GM18499 (cell line): ENCODE results near the gene TYMS.

Experiments used
- ATAC-seq: cut with Tn5 transposase; IDR thresholded peaks from one replicate; pipeline ENCODE4 v1.9.1; 2021; ENCODE audit warnings: moderate number of reproducible peaks; ENCODE audit not compliant: insufficient read depth, unreplicated experiment

TYMS gene

DNA sequence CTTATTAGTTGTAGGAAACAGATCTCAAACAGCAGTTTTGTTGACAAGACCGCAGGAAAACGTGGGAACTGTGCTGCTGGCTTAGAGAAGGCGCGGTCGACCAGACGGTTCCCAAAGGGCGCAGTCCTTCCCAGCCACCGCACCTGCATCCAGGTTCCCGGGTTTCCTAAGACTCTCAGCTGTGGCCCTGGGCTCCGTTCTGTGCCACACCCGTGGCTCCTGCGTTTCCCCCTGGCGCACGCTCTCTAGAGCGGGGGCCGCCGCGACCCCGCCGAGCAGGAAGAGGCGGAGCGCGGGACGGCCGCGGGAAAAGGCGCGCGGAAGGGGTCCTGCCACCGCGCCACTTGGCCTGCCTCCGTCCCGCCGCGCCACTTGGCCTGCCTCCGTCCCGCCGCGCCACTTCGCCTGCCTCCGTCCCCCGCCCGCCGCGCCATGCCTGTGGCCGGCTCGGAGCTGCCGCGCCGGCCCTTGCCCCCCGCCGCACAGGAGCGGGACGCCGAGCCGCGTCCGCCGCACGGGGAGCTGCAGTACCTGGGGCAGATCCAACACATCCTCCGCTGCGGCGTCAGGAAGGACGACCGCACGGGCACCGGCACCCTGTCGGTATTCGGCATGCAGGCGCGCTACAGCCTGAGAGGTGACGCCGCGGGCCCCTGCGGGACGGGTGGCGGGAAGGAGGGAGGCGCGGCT lies at the start of gene TYMS:
TSS of gene TYMS (plus strand) at position 343 of the 690 bp plus-strand sequence. CDS start at position 433, 90 bp downstream.
- peak; percentile 22 for ATAC-seq

DNA sequence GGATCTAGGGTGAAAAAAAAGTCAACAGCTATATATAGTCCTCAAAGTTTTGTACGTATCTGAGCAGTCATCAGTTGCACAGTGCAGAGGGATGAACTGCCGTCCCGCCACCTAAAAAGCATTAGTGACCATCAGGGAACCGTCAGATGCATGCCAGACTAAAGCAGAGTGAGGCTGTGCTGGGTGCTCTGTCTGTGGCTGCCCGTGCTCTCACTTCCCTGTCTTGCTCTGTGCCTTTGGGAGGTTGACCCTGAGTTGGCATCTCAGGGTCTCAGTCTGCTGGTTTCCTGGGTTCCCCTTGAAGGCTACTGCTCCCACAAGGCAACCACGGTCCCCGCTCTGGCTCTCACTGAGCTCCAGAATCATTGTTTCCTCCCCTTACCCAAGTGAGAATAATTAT lies 49.5 kb upstream of the TYMS start:
- no peak for ATAC-seq

DNA sequence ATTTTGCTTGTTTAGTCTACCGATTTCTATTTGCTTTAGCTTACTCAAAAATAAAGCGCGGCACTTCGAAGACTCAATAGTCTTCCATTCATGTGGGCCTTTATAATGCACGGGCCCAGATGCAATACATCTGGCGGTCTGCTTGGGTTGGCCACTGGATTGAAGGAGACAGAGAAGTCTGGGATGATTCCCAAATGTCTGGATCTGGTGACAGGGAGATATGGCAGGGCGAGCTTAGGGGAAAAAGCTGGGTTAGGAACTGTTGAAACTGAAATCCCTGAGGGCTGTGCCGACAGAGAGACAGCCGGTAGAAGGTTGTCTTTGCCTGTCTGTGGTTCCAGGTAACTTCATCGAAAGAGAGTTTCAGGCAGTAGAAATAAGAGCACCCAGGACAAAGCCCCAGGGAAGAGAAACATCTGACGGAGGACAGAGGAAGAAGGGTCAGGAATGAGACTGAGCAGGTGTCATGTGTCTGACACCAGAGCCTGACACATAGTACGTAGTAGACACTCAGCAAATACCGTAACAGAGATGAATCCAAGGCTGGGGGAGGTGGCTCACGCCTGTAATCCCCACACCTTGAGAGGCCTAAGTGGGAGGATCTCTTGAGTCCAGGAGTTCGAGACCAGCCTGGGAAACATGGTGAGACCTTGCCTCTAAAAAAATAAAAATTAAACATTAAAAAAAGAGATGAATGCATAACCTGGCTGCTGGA lies 47.1 kb upstream of the TYMS start:
- ATAC-seq = no peak

- no peak for ATAC-seq
Observed at GRCh38 chr18:612156-612555, 45.3 kb upstream of the TYMS start.

- ATAC-seq = no peak
Observed at GRCh38 chr18:614193-614592, 43.3 kb upstream of the TYMS start.

DNA sequence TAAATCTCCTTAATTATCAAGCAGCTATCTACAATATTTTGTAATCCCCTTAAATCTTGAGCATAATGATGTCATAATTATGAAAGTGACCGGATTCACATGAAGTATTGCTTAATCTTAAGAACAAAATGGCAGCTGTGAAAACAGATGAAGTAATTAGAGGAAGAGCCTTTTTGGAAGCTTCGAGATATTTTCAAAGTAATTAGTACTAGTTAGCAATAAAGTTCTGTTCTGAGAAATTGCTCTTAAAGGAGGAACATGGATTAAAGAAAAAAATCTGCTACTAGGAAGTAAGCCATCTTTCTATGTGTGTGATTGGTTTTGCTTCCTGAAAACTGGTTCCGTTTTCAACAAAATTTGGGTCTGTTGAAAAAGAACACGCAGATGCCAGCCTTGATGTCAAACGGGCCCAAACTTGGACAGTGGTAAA lies 42.3 kb upstream of the TYMS start:
- ATAC-seq = no peak

DNA sequence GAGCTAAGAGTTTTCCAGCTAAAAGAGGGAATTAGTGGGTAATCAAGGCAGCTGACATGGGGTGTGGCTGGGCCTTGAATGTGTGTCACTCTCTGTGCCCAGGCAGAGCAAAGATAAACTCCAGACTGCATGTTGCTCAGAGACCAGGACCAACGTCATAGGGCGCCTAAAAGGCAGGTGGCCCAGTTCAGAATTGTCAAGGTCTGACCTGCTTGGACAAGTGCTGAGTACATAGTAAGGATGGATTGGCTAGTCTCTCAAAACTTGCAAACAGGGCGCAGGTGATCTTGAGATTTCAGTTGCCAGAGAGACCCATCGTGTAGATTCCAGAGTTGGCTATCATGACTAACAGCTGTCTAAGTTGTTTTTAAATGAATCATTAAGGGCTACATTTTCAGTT lies 41.7 kb upstream of the TYMS start:
- no peak for ATAC-seq

- ATAC-seq = no peak
Observed at GRCh38 chr18:616380-616995, 41.0 kb upstream of the TYMS start.

DNA sequence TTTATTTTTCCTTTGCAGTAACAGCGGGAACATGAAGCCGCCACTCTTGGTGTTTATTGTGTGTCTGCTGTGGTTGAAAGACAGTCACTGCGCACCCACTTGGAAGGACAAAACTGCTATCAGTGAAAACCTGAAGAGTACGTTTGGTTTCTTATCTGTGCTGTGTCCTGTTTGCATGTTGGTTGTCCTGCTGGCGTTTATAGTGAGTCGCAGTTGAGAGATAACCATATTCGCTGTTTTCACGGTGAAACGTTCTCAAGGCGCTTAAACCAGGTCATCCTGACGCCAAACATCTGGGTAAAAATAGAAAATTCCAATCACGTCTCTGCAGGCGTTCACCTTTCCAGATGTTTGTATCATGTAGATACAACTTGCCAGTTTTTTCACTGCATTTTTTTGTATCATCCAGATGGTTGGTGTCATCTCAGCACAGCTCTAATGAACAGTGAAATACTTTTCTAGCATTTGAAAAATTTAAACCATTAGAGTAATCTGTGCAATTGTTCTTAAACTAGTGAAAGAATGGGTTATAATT lies 39.4 kb upstream of the TYMS start:
- no peak for ATAC-seq

GRCh38 chr18:618618-619017 lies 38.8 kb upstream of the TYMS start:
- ATAC-seq = no peak

DNA sequence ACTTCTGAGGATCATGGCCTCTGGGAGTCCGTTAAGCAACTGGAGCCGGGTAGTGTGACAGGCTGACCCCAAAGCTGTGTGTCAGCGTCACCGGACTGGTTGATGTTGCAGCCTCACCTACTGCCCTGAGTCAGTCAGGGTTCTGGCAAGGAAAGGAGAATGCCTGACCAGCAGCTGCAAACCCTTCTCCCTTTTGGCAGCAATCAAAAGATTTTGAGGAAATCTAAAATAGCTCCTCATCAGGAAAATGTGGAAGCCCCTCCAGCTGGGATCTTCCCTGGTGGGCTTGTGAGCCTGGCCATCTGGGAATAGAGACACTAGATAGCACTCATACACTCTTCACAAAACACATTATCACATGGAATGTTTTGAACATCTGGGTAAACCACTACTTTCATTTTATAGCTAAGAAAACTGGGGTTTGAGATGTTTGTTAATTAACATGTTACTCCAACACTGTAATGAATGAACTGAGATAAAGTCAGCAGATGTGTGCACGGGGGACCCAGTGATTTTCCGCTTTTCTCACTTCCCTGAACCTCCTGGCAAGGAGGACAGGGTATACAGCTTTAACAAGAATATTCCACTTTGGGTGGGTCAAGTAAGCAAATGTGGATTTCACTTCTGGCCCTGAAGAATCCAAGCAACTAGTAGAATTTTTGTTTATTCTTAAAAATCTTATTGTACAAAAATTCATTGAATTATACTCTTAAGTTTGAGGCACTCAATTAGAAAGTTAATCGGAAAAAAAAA lies 36.0 kb upstream of the TYMS start:
- no peak for ATAC-seq

GRCh38 chr18:622289-622688 lies 35.2 kb upstream of the TYMS start:
- ATAC-seq = no peak

DNA sequence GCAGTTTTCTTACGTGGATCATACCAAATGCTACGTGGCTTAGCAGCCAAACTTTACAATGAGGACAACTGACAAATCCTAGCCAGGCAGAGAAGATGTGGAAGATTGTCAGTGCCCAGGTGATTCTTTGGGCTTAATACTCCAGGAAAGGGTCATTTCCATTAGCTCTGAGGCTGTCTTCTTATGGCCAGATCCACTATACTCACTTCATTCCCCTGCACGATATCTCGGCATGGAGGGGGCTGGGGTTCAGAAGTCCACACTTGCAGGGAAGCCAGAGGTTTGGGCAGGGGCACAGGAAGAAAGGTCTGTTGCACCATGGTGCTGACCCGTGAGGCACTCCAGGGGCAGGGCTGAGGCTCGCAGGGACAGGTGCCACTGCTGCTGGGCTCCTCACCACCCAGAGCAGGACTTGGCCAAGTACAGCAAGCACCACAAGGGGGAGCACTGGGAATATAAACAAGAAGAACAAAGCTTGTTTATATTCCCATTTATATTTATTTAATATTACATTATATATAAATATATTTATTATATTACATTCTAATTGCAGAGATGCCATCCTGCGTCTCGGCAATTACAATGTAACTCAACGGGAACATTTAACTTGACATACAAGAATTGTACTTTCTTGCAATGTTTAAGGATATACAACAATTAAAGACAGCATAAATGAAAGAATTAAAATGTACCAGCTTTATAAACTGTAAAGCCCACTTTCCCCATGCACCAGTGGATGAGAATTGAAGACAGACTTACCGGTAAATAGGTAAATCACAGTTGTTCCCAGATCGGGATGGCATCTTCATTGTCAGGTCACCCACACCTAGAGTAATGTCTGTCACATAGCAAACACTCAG lies 33.5 kb upstream of the TYMS start:
- ATAC-seq = no peak

DNA sequence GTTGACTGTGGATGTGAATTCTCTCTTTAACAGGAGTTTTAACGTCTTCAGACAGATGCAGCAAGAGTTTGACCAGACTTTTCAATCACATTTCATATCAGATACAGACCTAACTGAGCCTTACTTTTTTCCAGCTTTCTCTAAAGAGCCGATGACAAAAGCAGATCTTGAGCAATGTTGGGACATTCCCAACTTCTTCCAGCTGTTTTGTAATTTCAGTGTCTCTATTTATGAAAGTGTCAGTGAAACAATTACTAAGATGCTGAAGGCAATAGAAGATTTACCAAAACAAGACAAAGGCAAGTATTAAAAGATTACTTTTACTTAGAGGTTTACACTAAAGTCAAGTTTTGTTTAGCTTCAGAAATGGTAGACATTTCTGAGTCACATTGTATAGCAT lies 30.2 kb upstream of the TYMS start:
- ATAC-seq = no peak

DNA sequence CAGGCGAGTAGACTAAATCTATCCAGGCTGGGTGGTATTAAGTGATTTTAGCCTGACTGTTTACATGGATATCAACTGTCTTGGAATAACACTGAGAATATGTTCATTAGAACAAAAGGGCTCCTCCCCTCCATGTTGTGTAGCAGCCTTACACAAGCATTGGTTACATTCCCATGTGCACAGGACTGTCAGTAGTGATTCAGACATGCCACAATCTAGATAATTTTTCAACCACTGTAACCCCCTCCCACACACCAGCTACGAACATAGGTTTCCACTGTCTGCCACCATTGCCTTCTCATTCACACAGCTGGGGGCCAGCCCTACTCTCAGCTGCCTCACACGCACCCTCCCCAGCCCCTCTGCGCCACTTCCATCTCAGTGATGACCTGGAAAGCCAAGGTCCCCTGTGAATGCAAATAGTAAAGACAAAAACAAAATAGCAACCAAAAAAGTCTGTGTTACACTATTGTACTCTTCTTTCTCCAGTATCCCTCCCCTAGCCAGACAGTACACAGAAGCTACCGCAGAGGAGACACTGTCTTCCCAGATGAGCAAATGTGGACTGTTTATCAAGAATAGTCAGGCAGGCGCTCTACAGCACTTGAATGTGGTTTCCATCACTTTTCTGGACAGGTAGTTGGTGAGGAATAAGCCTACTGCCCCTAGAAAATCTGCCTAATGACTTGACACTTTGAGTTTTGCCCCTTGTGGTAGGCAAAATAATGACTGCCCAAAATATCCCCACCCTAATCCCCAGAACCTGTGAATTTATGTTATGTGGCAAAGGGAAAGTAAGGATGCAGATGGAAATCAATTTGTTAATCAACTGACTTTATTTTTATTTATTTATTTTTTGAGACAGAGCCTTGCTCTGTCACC lies 27.9 kb upstream of the TYMS start:
- no peak for ATAC-seq

DNA sequence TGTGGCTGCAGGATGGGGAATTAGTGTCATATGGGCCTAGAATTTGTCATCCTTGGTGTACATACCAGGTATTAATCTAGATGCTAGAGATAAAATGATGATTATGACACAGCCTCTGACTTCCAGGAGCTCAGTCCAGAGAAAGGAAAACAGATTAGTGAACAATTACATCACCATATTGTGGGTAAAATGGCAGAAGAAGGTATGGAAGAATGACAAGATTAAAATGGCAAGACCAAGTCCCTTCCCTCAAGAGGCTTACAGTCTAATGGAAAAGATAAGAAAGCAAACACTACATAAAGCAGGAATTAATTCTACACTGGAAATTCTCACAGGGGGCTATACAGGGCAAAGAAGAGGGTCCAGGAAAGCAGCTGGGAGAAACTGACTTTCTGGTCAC lies 25.9 kb upstream of the TYMS start:
- no peak for ATAC-seq

DNA sequence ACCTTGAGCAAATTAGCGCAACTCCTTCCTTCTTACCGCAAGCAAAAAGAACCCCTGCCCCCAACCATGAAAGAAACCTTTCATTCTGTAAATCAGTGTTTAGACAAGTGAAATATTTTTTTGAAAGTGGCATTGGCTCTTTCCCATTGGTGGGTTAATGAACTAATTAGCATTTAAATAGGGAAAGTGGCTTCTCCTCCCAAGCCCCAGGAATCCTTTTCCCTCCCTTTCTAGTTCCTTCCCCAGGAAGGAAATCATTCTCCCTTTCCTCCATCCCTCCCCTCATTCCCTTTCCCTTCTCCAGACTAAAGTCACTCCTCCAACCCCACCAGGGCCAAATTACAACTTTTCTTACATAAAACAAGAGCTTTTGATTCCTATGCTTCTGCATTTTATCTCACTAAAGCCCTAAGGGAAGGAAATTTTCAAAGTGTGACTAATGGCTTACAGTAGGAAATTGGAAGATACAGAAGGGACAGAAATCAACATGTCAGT lies 22.9 kb upstream of the TYMS start:
- ATAC-seq = no peak

DNA sequence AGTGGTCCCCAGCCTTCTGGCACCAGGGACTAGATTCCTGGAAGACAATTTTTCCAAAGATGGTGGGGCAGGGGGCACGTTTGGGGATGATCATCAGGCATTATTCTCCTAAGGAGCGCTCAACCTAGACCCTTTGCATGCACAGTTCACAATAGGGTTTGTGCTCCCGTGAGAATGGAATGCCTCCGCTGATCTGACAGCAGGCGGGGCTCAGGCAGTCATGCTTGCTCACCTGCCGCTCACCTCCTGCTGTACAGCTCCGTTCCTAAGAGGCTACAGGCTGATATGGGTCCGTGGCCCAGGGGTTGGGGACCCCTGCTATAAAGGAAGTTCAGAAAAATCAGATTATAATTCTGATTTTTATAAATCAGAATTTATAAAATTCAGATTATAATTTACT lies 22.3 kb upstream of the TYMS start:
- no peak for ATAC-seq

DNA sequence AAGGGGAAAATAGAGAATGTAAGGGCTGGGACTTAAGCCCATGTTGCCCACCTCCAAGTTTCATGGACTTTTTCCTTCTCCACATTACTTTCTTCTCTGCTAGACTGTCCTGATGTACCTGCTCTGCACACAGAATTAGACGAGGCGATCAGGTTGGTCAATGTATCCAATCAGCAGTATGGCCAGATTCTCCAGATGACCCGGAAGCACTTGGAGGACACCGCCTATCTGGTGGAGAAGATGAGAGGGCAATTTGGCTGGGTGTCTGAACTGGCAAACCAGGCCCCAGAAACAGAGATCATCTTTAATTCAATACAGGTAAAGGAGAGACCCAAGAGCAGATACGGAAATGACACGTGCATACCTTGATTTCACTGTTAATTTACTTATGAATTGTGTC lies 16.2 kb upstream of the TYMS start:
- no peak for ATAC-seq
